ENCODE measurements around the gene NPIPB2. TPM values are rescaled to one million over a fixed set of nuclear protein-coding genes. Genes with fewer than 3 reads are reported as not detected.

Gene NPIPB2
- total RNA-seq, 1 donor from 2014 or later = 26.8 TPM

GRCh38 chr16:11916524-11917285 lies 25.1 kb downstream of the NPIPB2 start:
- no peak for TF ChIP-seq CTCF (IDR thresholded peaks at IDR 0.05; ENCODE audit: unreplicated experiment)
- Mint-ChIP-seq H3K4me1 (peaks cover 26% of the 10 kb centered on the region), H3K9me3 (no peaks in the 10 kb centered on the region), H3K27ac (peak overlapping the region; percentile 89), H3K27me3 (ENCODE audit: low read depth) (peaks cover 2% of the 10 kb centered on the region), H3K36me3 (no peaks in the 10 kb centered on the region), H3K4me3 (peak overlapping the region; percentile 85)
- peak in 1 of 2 experiments; percentile 38 for DNase-seq (ENCODE audit: low spot score in 2 of 2, unreplicated experiment in 2 of 2)

GRCh38 chr16:11915644-11916523 lies 26.0 kb downstream of the NPIPB2 start, which contains the start of gene GSPT1:
Gene GSPT1, minus strand, starts transcription at chr16:11915956. Its CDS starts 236 bp downstream, at chr16:11915720.
- Mint-ChIP-seq H3K4me1 (peaks cover 28% of the 10 kb centered on the region), H3K4me3 (peak within 1 kb of the TSS; percentile 96), H3K36me3 (no peaks in the 10 kb centered on the region), H3K9me3 (no peaks in the 10 kb centered on the region), H3K27ac (peak within 1 kb of the TSS; percentile 97), H3K27me3 (ENCODE audit: low read depth) (peaks cover under 1% of the 10 kb centered on the region)
- peak; percentile 97 to 99 for DNase-seq (ENCODE audit: low spot score in 2 of 2, unreplicated experiment in 2 of 2)
- TF ChIP-seq CTCF (IDR thresholded peaks at IDR 0.05; ENCODE audit: unreplicated experiment) = peak; percentile 40

GRCh38 chr16:11915114-11915643 lies 26.7 kb downstream of the NPIPB2 start:
- Mint-ChIP-seq H3K4me3 (peak overlapping the region; percentile 96), H3K9me3 (no peaks in the 10 kb centered on the region), H3K27ac (peak overlapping the region; percentile 97), H3K36me3 (no peaks in the 10 kb centered on the region), H3K27me3 (ENCODE audit: low read depth) (no peaks in the 10 kb centered on the region), H3K4me1 (peaks cover 35% of the 10 kb centered on the region)
- peak; percentile 27 to 56 for DNase-seq (ENCODE audit: low spot score in 2 of 2, unreplicated experiment in 2 of 2)
- TF ChIP-seq CTCF (IDR thresholded peaks at IDR 0.05; ENCODE audit: unreplicated experiment) = no peak

- peak in 1 of 2 experiments; percentile 38 for DNase-seq (ENCODE audit: low spot score in 2 of 2, unreplicated experiment in 2 of 2)
- H3K9me3 Mint-ChIP-seq = no peaks in the 10 kb centered on the region
- peaks cover 40% of the 10 kb centered on the region for H3K4me1 Mint-ChIP-seq
- peak overlapping the region; percentile 97 for H3K27ac Mint-ChIP-seq
- H3K4me3 Mint-ChIP-seq = peak overlapping the region; percentile 96
- TF ChIP-seq CTCF (IDR thresholded peaks at IDR 0.05; ENCODE audit: unreplicated experiment) = no peak
- no peaks in the 10 kb centered on the region for H3K27me3 Mint-ChIP-seq (ENCODE audit: low read depth)
- H3K36me3 Mint-ChIP-seq = no peaks in the 10 kb centered on the region
These were observed 27.4 kb downstream of the NPIPB2 start for GRCh38 chr16:11914210-11915113.
